GM12878 (cell line): ENCODE results near the gene ERI2. TPM values are rescaled to one million over a fixed set of nuclear protein-coding genes. Genes with fewer than 3 reads are reported as not detected.

Experiments
- ATAC-seq: fragments of 200-7000 bp; cut with Tn5 transposase; 3 replicates; pipeline ENCODE4 v1.9.1; 2020; ENCODE audit warnings: mild to moderate bottlenecking, moderate library complexity
- BruUV-seq: library from RNA; stranded (reverse); fragments of 400-500 nt; replicated peaks from 2 replicates; lab custom pipeline; 2021; lab: Mats Ljungman, UMichigan
- CTCF ChIA-PET: fragments of 300-600 bp; sonication (Branson Sonifier 250); formaldehyde crosslinking; extraction: SDS; loops from one replicate; lab custom pipeline; 2021; ENCODE audit warnings: inconsistent platforms; lab: Yijun Ruan, JAX
- POLR2A ChIA-PET: fragments of 350-600 bp; formaldehyde crosslinking; extraction: SDS; loops from one replicate; lab custom pipeline; 2021; ENCODE audit warnings: inconsistent platforms; lab: Charles Lee
- RAD21 ChIA-PET: fragments of 300-600 bp; sonication (Branson Sonifier 250); formaldehyde crosslinking; loops from one replicate; lab custom pipeline; 2023; ENCODE audit warnings: antibody characterized with exemption; ENCODE audit not compliant: unreplicated experiment; lab: Charles Lee
- SMC1A ChIA-PET: fragments of 300-600 bp; sonication (Branson Sonifier 250); formaldehyde crosslinking; loops from one replicate; lab custom pipeline; 2023; ENCODE audit not compliant: unreplicated experiment, uncharacterized antibody; lab: Charles Lee
- DNase-seq: peaks from one replicate; pipeline ENCODE4 v3.0.0-alpha.2; 2011; ENCODE audit warnings: low read depth, low spot score
- FAIRE-seq: peaks from 3 replicates; lab custom pipeline; 2011; peaks lifted over from hg19 to GRCh38; lab: Jason Lieb, UNC
- H2AFZ ChIP-seq: 2 replicates; pipeline ENCODE4 v1.6.0; 2011; ENCODE audit warnings: low read depth, low read length, control low read depth; ENCODE audit not compliant: control insufficient read depth
- H3K27ac ChIP-seq: 2 replicates; pipeline ENCODE4 v1.5.1; 2011; ENCODE audit warnings: control low read depth; ENCODE audit not compliant: control insufficient read depth, insufficient read depth
- H3K27me3 ChIP-seq, 2 experiments: replicated peaks in 1 of 2; 2 replicates each; pipeline versions ENCODE4 v1.6.0 to v1.6.1; 2011; ENCODE audit warnings: low read length in 1 of 2; ENCODE audit not compliant: control insufficient read depth in 2 of 2, insufficient read depth in 2 of 2
- H3K36me3 ChIP-seq, 2 experiments: 2 replicates each; pipeline ENCODE4 v1.5.1; 2011; ENCODE audit warnings: low read length in 1 of 2; ENCODE audit not compliant: control insufficient read depth in 2 of 2, insufficient read depth in 2 of 2
- H3K4me1 ChIP-seq: 2 replicates; pipeline ENCODE4 v1.6.1; 2011; ENCODE audit warnings: mild to moderate bottlenecking, low read length, moderate library complexity, mixed read lengths; ENCODE audit not compliant: control insufficient read depth, insufficient read depth
- H3K4me2 ChIP-seq: 2 replicates; pipeline ENCODE4 v1.6.0; 2011; ENCODE audit warnings: control low read depth; ENCODE audit not compliant: control insufficient read depth, insufficient read depth
- H3K4me3 ChIP-seq: fragments of 200-600 bp; sonication (generic); 2 replicates; pipeline ENCODE4 v1.5.1; 2016
- H3K79me2 ChIP-seq: 2 replicates; pipeline ENCODE4 v1.6.0; 2011; ENCODE audit warnings: low read length; ENCODE audit not compliant: control insufficient read depth, insufficient read depth
- H3K9ac ChIP-seq: 2 replicates; pipeline ENCODE4 v1.8.0; 2011; ENCODE audit warnings: low read length, control low read depth, mixed read lengths; ENCODE audit not compliant: control insufficient read depth, insufficient read depth
- H3K9me3 ChIP-seq: replicated peaks from 3 replicates; pipeline ENCODE4 v1.5.1; 2011; ENCODE audit warnings: mild to moderate bottlenecking, low read length; ENCODE audit not compliant: control insufficient read depth, insufficient read depth
- H4K20me1 ChIP-seq: 2 replicates; pipeline ENCODE4 v1.6.0; 2011; ENCODE audit not compliant: control insufficient read depth, insufficient read depth
- ASH2L ChIP-seq: fragments of 300-600, 200-600 bp; sonication (generic); IDR thresholded peaks from 2 replicates; pipeline ENCODE4 v1.6.1; 2017; ENCODE audit warnings: low read depth, mild to moderate bottlenecking, borderline replicate concordance
- CEBPB ChIP-seq, 2 experiments: fragments of 150-350 bp in 1 of 2; IDR thresholded peaks; 2 replicates each; pipeline ENCODE4 v1.6.1; 2012 to 2014; ENCODE audit warnings: low read depth in 2 of 2, low read length in 2 of 2, borderline replicate concordance in 1 of 2, inconsistent platforms in 1 of 2
- CREB1 ChIP-seq: IDR thresholded peaks from 2 replicates; pipeline ENCODE4 v1.6.1; 2012; ENCODE audit warnings: low read depth, mild to moderate bottlenecking, inconsistent platforms
- RB1 ChIP-seq: fragments of 450-650 bp; formaldehyde crosslinking; IDR thresholded peaks from 2 replicates; pipeline ENCODE4 v1.6.1; 2017; ENCODE audit warnings: mild to moderate bottlenecking, borderline replicate concordance
- RCOR1 ChIP-seq: conservative IDR thresholded peaks from 2 replicates; pipeline ENCODE4 v1.6.1; 2012; ENCODE audit warnings: low read depth, low read length, improper control_type of control experiment
- ZSCAN29 ChIP-seq: fragments of 450-650 bp; IDR thresholded peaks from 2 replicates; pipeline ENCODE4 v1.6.1; 2017; ENCODE audit warnings: mild to moderate bottlenecking, moderate library complexity
- in situ Hi-C: fragments of 300-500 bp; cut with MboI; formaldehyde crosslinking; loops from 9 replicates; pipeline ENCODE4 v1.14.3; 2018; ENCODE audit warnings: mixed read lengths
- intact Hi-C: fragments of 100-400 bp; cut with micrococcal nuclease; formaldehyde crosslinking; loops from one replicate; pipeline ENCODE4 v1.14.2; 2022; ENCODE audit not compliant: unreplicated experiment
- polyA plus RNA-seq, 11 experiments: library from polyadenylated mRNA; depleted of rRNA in 4 of 11; unstranded in 6 of 11; stranded (reverse) in 5 of 11; fragments of >200 nt; fragmentation: Nextera tagmentation in 4 of 11; fragmentation: Illumina TruSeq in 1 of 11; extraction: Ambion mirVana in 4 of 11; extraction: Trizol in 1 of 11; gene quantifications; 1 replicate in 1 of 11; 2 replicates in 10 of 11; pipeline versions ENCODE4 v1.2.1 to v1.2.3, GENCODE V29; 2011 to 2016; ENCODE audit warnings: inconsistent platforms in 2 of 11, missing spikeins in 2 of 11, low read depth in 1 of 11
- total RNA-seq, 4 experiments: library from RNA; depleted of rRNA in 3 of 4; stranded (reverse); fragments of >200 nt in 3 of 4; fragmentation: Illumina TruSeq in 1 of 4; extraction: Trizol in 1 of 4; gene quantifications; 2 replicates each; pipeline versions ENCODE4 v1.2.1 to v1.2.3, GENCODE V29; 2013 to 2021
- TF ChIP-seq, protein P1 (sequence below): fragments of 450-650 bp; IDR thresholded peaks from 2 replicates; pipeline ENCODE4 v1.6.1; 2016; ENCODE audit warnings: mild to moderate bottlenecking
- TF ChIP-seq, protein P2 (sequence below): fragments of 450-650 bp; IDR thresholded peaks from 2 replicates; pipeline ENCODE4 v1.6.1; 2017; ENCODE audit warnings: antibody characterized with exemption, mild to moderate bottlenecking, moderate library complexity

ERI2 gene
- total and polyA plus RNA-seq, 10 of the 15 experiments (the other 5 are each of a cell fraction or from before 2014, with no cell fraction given) = 7.7 to 35.5 (median 19.2) TPM

DNA sequence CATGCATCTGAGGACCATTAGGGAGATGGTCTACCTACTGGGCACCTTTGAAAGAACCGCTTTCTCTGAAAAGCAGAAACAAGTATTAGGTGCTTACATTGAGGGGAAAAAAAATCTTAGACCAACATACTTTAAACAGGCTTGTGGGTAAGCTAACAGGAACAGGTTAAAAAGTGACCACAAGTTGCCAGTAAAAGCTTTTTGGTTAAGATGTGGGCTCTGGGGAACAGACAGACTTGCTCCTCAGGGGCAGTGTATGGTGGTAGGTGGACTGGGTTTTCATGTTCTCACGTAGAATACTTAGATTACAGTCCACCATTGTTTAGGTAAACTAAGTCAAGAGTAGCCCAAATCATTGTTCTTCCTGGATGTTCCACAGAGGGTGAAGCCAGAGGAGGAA, 41.3 kb upstream of the ERI2 start (continued):
- TF ChIP-seq ASH2L (no peak), ZSCAN29 (no peak), RCOR1 (no peak), CREB1 (no peak)
- TF ChIP-seq, protein P1, sequence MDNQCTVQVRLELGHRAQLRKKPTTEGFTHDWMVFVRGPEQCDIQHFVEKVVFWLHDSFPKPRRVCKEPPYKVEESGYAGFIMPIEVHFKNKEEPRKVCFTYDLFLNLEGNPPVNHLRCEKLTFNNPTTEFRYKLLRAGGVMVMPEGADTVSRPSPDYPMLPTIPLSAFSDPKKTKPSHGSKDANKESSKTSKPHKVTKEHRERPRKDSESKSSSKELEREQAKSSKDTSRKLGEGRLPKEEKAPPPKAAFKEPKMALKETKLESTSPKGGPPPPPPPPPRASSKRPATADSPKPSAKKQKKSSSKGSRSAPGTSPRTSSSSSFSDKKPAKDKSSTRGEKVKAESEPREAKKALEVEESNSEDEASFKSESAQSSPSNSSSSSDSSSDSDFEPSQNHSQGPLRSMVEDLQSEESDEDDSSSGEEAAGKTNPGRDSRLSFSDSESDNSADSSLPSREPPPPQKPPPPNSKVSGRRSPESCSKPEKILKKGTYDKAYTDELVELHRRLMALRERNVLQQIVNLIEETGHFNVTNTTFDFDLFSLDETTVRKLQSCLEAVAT = no peak
- TF ChIP-seq, protein P2, sequence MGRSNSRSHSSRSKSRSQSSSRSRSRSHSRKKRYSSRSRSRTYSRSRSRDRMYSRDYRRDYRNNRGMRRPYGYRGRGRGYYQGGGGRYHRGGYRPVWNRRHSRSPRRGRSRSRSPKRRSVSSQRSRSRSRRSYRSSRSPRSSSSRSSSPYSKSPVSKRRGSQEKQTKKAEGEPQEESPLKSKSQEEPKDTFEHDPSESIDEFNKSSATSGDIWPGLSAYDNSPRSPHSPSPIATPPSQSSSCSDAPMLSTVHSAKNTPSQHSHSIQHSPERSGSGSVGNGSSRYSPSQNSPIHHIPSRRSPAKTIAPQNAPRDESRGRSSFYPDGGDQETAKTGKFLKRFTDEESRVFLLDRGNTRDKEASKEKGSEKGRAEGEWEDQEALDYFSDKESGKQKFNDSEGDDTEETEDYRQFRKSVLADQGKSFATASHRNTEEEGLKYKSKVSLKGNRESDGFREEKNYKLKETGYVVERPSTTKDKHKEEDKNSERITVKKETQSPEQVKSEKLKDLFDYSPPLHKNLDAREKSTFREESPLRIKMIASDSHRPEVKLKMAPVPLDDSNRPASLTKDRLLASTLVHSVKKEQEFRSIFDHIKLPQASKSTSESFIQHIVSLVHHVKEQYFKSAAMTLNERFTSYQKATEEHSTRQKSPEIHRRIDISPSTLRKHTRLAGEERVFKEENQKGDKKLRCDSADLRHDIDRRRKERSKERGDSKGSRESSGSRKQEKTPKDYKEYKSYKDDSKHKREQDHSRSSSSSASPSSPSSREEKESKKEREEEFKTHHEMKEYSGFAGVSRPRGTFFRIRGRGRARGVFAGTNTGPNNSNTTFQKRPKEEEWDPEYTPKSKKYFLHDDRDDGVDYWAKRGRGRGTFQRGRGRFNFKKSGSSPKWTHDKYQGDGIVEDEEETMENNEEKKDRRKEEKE = no peak

DNA sequence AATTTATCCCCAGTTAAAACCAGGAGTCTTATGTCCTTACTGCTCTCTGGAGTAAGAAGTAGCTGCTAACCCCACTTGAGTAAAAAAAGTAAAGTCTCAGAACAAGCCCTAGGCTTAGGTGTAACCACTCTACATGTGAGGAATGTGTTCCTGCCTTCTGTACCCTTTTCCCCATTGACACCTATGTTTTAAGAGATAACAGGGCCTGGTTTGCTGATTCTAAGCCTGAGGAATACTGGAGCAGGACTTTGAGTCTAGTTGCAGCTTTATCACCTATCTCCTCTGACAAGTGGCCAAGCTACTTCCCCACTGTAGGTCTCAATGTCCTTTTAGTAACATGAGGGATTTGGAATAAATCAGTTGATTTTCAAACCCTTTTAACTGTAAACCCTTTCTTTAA, 40.3 kb upstream of the ERI2 start:
- DNase-seq (no peak), ATAC-seq (no peak), FAIRE-seq (no peak)
- no peak overlapping the region for H2AFZ ChIP-seq
- no peak overlapping the region for H3K4me3 ChIP-seq
- H3K4me2 ChIP-seq = no peak overlapping the region
- H3K9me3 ChIP-seq = no peaks in the 10 kb centered on the region
- SMC1A ChIA-PET = interaction anchor here (1.0 to 2.8 kb wide), 5 partner anchors 28 to 342 kb away, joined by 3 to 13 read pairs (median 5); no protein-coding TSS in a partner anchor
- no TSS peak for BruUV-seq
- H3K9ac ChIP-seq = no peak overlapping the region
- no peaks in the 10 kb centered on the region for H3K79me2 ChIP-seq
- no peaks in the 10 kb centered on the region for H3K27me3 ChIP-seq
- TF ChIP-seq CEBPB (IDR thresholded peaks at IDR 0.05; ENCODE audit: borderline replicate concordance in 1 of 2, low read depth in 2 of 2, low read length in 2 of 2) = no peak
- TF ChIP-seq RB1 = no peak
- TF ChIP-seq ASH2L = no peak
- H4K20me1 ChIP-seq = no peaks in the 10 kb centered on the region
- peaks cover 5 to 6% of the 10 kb centered on the region in 2 experiments; a peak in 3 of 4 replicates for H3K36me3 ChIP-seq
- intact Hi-C loops (loop anchor here (5.0 kb wide), 1 partner anchor 39 kb away; the partner anchor contains the start of genes ERI2 and REXO5), in situ Hi-C loops (no loop called here)
- RAD21 ChIA-PET = interaction anchor here (0.7 to 2.7 kb wide), 5 partner anchors 27 to 238 kb away, joined by 3 to 6 read pairs (median 4); no protein-coding TSS in a partner anchor
- CTCF ChIA-PET = interaction anchor here (0.9 to 5.4 kb wide), 3 partner anchors 11 to 239 kb away, joined by 3 to 58 read pairs (median 3); no protein-coding TSS in a partner anchor
- POLR2A ChIA-PET = no interaction called here
- H3K4me1 ChIP-seq = no peaks in the 10 kb centered on the region
- no peak overlapping the region for H3K27ac ChIP-seq
